A673 (cell line): ENCODE results near the gene OSBPL3.

ENCODE experiments used
- CTCF ChIP-seq: fragments of 300-800, 200-600 bp; sonication (generic); conservative IDR thresholded peaks from 2 replicates; pipeline ENCODE4 v1.5.1; 2017; ENCODE audit warnings: low read depth, mild to moderate bottlenecking, antibody characterized with exemption, low read length, moderate library complexity, mixed read lengths
- EZH2 ChIP-seq: fragments of 200-600 bp; sonication (generic); IDR thresholded peaks from 2 replicates; pipeline ENCODE4 v1.6.1; 2017; ENCODE audit warnings: borderline replicate concordance, low read depth, mild to moderate bottlenecking, mixed read lengths, antibody characterized with exemption, low read length; ENCODE audit not compliant: poor library complexity, severe bottlenecking

- TF ChIP-seq CTCF (no peak), EZH2 (no peak)
Measured at GRCh38 chr7:24756545-24757352, 223.2 kb downstream of the OSBPL3 start.
